HG03442 (cell line): Measurements from ENCODE around the gene RNF128.

Source experiments
- ATAC-seq: cut with Tn5 transposase; IDR thresholded peaks from one replicate; pipeline ENCODE4 v1.9.1; 2021; ENCODE audit warnings: mild to moderate bottlenecking, moderate library complexity; ENCODE audit not compliant: unreplicated experiment

RNF128 gene, protein sequence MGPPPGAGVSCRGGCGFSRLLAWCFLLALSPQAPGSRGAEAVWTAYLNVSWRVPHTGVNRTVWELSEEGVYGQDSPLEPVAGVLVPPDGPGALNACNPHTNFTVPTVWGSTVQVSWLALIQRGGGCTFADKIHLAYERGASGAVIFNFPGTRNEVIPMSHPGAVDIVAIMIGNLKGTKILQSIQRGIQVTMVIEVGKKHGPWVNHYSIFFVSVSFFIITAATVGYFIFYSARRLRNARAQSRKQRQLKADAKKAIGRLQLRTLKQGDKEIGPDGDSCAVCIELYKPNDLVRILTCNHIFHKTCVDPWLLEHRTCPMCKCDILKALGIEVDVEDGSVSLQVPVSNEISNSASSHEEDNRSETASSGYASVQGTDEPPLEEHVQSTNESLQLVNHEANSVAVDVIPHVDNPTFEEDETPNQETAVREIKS

DNA sequence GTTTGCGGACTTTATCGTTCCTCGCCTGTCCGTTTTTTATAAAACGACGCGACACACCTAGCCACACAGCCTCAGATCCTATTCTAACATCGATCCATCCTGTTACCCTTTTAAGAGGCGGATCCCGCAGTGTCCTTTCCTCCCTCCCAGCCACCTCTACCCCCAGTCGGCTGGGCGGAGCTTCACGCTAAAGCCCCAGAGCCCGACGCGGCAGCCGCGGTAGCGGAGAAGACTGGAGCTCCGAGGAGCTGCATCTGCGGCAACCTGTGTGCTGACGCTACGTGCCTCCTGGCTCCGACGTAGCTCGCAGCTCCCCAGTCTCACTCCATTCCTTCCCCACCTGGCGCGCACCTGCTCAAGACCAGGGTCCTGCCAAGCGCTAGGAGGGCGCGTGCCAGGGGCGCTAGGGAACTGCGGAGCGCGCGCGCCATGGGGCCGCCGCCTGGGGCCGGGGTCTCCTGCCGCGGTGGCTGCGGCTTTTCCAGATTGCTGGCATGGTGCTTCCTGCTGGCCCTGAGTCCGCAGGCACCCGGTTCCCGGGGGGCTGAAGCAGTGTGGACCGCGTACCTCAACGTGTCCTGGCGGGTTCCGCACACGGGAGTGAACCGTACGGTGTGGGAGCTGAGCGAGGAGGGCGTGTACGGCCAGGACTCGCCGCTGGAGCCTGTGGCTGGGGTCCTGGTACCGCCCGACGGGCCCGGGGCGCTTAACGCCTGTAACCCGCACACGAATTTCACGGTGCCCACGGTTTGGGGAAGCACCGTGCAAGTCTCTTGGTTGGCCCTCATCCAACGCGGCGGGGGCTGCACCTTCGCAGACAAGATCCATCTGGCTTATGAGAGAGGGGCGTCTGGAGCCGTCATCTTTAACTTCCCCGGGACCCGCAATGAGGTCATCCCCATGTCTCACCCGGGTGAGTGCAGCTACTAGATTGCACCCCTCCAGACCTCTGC, at the start of gene RNF128:
TSS of gene RNF128 (plus strand) at position 217 of the 953 bp plus-strand sequence. CDS start at position 430, 213 bp downstream.
- no peak for ATAC-seq

DNA sequence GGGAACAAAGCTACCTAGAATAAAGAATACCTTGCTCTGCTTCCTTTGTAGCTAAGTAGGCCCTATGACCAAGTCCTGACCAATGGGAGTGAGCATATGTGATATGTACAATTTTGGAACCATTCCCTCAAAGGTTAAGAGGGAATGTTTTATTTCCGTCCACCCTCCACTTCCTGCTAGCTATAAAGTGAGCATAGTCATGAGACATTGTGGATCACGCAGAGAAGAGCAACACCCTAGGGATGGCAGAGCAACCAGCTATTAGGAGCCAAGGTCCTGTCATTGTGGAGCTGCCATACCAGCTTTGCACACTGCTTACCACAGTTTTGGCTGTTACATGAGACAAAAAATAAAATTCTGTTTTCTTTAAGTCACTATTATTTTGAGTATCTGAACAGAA, 45.8 kb upstream of the RNF128 start:
- no peak for ATAC-seq

DNA sequence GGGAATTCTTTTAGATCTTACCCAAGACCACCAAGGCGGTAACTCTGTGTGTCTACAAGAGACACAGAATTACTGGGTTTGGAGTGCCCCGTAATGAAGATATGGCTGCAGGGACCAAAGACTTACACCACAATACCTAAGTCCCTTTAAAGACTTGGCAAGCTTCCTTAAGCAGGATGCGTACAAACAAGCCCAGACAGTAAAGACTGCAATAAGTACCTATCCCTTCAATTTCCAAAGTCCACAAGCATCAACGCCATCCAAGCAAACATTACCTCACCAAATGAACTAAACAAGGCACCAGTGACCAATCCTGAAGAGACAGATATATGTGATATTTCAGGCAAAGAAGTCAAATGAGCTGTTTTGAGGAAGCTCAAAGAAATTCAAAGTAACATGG, 42.3 kb upstream of the RNF128 start:
- ATAC-seq = no peak

DNA sequence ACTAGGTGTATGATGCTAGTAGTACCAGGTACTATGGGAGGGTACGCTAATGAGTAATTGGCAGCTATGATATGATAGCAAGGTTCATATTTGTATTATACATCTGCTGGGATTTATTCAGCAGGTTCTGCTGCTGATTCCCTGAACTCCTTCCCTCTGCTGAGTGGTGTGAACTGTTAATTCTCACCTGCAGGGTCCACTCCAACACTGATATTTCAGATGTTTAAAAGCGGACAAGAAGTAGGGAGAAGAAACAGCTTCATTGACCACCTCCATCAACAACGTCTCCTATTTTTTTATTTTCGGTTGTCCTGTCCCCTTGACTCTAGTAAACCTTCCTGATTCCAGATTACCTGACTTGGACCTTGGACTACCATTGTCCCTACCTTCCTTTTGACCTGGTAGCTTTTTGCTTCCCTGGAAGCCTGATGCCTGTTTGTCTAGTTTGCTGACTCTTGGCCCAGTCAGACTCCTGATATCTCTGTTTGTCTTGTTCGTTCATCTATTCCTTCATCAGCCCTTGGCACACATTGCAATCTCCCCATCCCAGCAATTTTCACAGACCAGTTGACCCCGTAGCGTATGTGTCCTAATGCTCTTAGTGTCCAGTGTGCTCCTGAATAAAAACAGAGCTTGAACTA, 34.0 kb upstream of the RNF128 start:
- ATAC-seq = no peak

DNA sequence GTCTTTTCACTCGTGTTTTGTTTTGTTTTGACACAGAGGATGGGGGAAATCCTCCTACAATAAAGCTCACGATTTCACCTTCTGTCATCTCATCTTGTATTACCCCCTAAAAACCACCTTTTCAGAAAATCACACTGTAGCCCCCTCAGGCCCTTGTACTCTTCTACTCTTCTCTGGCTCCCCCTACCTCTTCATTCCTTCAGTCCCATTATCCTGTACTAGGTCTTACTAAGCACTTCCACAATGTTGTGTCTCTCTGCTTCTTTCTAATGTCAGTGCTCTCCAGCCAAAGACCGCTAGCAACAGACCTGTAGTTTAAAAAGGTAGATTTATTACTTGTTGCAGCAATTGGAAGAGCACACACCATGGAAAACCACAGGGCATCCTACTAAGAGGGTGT, 30.0 kb upstream of the RNF128 start:
- no peak for ATAC-seq

DNA sequence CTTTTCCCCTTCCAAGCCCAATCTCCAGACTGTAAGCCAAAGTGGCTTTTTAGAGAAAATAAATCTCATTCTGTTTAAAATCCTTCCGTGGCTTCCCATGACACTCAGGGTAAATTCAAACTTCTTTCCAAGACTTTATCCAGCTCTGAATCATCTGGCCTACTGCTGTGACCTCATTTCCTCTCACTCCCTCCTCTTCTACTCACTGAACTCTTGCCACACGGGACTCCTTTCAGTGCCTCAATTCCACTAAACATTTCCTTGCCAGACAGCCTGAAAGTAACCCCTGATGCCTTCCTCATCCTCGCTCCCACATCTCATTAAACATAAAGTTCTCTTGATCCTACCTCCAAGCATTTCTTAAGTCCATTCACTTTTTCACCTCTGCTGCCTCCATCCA, 27.8 kb upstream of the RNF128 start:
- no peak for ATAC-seq

DNA sequence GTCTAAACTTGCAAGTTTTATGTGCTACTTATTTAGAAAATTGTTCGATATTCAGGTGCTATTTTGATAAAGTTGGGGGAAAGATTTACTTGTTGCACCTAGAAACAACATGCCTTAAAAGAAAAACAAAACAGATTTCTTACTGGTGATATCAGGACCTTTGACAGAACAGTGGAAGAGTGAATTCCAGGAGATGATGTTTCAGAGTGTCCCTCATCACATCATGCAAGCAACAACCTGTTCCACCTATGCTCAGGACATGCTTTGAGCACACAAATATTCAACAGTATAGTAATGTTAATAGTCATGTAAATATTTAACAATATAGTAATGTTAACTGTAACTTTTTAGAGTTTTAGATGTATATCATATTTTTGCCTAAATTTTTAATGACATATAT, 23.9 kb upstream of the RNF128 start:
- no peak for ATAC-seq

DNA sequence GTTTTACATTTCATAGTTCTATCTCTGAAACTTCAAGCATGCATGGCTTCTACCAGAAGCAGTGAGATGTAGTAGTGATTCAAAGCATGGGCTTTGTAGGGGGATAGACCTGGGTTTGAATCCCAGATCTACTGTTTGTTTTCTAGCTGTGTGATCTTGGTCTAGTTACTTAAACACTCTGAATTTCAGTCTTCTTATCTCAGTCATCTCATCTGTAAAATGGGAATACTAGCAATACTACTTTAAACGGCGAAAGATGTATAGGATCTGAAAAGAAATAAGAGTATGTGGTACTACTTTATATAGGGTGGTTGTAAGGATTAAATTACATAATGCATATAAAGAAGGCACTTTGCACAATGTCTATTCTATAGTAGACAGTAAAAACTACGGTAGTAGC, 20.0 kb upstream of the RNF128 start:
- no peak for ATAC-seq

DNA sequence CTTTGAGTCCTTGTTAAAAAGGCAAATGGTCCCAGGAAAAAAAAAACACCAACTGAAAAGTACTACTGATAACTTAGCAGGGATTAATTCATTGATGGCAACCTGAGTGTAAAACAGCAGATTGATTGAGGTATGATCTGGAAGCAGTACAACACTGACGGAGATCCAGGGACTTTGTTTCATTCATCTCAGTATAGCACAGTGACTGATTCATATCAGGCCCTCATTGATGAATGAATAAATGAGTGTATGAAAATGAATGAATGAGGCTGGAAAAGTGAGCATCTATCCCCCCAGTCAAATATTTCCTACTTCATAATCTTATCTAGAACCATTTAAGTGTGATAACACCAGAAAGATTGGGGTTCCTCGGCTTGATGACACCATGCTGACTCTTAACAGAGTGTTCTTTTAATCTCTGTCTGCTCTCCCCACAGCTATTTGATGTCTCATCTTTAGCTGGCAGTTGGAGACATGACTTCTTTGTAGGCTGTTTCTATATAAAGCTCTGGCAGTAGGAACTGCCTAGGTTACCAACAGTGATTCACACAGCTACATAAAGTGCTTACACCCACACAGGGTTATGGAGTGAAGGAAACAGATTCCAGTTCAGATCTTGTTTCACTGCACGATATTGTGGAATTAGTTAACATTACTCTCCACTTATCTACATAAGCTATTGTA, 18.6 kb upstream of the RNF128 start:
- no peak for ATAC-seq

DNA sequence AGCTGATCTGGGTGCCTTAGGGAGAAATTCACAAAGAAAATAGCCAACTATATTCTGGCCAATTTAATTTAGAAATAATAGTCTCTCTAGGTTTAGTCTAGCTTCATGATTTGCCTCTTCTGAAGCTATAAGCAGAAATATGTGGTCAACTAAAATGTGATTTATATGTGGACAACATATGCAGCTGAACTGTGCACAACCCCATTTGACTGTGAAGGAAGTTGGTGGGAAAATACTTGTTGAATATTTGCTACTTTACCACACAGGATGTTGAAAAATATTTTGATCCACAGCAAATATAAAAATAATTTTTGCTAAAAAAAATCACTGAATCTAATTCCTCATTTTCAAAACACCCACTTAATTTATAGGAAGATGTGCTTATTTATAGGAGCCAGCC, 15.7 kb upstream of the RNF128 start:
- ATAC-seq = no peak

DNA sequence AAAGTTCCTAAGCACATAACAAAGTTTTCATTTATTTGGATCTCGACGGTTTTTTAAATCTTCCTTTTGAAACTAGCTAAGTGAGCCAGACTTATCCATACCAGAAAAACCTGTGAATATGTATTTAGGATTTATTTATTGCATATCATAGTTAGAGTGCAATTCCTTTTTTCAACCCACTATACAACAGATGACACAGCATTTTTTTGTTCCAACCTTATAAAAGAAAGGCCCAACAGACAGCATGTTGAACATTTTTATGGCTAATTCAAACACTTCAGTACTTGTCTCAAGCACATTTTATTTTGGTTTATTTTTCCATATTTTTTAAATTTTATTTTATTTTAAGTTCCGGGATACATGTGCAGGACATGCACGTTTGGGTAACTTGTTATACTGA, 15.1 kb upstream of the RNF128 start:
- ATAC-seq = no peak

DNA sequence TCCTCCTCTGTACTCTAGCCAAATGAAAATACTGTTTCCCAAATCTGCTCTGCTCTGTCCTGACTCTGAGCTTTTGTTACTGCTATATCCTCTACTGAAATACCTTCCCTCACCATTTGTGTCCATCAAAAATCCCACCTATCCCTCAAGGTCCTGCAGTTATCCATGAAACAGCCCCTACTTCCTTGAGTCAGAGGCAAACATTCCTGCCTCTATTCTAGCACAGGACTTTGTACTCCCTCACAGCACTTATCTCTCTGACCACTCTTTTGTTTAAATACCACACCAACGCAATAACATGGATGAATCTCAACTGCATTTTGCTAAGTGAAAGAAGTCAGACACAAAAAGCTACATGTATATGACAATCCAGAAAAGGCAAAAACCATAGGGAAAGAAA, 10.5 kb upstream of the RNF128 start:
- ATAC-seq = no peak

DNA sequence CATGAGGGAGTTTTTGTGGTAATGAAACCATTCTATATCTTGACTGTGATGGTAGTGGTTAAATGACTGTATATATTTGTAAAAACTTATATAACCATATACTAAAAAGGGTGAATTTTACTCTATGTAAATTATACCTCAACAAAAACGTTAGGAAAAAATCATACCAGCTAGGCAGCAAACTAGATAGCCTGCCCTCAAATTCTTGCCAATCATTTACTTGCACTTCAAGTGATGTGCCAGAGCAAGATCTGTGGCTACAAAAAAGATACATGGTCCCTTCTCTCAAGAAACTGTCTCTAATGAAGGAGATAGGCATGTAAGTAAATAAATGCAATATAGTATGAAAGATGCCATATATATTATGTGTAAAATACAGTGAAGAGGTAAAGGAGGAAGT, 10.0 kb upstream of the RNF128 start:
- no peak for ATAC-seq

DNA sequence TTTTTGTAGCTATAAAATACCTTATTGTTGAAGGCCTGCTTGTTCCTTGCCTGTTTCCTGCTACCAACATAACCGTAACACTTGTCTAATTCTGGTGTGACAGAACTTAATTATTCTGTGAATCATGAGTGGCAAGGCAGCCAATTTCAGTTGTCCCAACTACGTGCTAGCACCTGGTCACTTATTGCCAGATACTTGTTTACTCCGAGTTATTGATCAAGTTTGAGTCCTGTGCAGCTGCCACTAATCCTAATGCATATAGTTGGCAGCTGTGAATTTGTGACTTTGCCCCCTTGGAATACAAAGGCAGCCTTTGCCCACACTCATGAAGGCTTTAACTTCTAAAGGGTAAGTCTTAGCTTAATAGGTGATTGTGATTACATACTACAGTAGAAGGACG, 7.8 kb upstream of the RNF128 start:
- ATAC-seq = no peak

DNA sequence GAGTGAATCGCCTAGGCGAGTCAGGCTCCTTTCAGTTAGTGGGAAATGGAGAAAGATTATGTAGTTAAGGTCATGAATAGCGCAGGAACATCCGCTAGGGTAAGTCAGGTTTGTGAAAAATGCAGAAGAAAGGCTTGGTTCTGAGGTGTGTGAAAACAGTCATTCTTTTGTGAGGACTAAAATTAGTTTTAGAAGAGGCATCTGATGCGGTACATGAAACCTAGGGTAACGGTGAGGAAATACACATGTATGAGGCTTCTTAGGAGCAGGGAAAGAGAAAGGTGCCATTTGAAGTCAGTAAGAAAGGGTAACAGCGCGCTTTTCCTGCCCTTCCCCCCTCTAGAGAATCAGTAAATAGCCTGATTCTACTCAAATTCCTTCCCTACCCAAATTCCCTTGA, 570 bp upstream of the RNF128 start:
- no peak for ATAC-seq

DNA sequence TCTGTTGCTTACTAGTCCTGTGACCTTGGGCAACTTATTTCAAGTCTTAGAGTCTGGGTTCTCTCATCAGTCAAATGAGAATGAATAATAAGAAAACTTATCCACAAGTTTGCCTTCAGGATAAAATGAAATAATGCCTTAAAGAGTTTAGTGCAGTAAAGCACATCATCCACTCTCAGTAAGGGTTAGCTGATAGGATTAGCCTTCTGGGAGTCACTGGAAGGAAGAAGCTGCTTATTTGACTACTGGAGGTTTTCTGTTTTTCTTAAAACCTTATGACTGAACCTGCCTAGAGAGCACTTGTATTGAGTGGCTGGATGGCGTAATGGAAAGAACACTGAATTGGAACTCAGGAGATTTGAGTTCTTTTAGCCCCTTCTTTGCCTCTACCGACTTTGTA, 1.8 kb downstream of the RNF128 start:
- ATAC-seq = no peak

DNA sequence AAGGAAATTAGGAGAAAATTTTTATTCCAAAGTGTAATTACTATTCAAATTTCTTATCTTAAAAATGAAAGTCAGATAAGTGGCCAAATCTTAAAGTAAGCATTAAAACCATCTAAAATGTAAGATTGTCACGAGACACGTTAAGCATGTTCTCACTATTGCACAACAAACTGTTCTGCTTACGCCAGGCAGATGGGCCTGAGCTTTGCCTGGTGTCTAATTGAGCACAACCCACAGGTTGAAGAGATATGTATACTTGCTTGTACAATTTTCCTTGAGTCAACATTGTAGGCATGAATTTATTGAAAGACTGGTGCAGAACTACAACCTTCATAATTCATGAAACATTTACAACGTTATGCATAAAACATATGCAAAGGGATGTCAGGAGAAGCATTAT, 3.9 kb downstream of the RNF128 start:
- no peak for ATAC-seq

DNA sequence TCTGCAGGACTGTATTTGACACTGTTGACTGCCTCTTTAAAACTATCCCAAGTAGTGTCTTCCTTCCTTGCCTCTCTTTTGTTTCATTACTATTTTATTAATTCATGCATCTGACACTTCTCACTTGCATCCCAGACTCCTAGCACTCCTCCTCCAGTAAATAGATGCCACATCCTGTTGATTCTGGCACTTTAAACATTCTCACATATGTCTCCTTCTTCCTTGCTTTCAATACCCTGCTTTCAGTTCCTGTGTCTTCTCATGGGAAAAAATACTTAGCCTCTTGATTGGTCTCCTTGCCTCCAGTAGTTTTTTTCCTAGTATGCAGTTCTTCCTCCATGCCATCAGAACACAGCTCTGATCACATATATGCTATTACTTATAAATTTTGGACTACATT, 5.1 kb downstream of the RNF128 start:
- ATAC-seq = no peak

DNA sequence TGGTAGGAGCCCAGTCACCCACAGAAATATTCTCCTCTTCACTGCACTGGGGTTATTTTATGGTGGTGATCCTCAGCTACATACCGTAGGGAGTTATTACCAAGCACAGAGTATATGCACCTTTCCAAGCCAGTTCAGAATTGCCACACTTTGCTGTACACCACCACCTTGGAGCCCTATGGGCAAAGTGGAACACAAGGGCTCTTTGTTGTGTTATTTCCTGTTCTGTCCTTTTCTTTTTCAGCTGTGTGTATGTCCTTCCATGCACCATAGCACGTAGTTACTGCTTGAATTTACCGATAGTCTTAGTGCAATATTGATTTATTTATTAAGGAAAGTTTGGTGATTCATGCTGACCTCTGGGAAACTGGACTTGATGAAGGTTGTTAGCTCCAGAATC, 8.3 kb downstream of the RNF128 start:
- no peak for ATAC-seq

DNA sequence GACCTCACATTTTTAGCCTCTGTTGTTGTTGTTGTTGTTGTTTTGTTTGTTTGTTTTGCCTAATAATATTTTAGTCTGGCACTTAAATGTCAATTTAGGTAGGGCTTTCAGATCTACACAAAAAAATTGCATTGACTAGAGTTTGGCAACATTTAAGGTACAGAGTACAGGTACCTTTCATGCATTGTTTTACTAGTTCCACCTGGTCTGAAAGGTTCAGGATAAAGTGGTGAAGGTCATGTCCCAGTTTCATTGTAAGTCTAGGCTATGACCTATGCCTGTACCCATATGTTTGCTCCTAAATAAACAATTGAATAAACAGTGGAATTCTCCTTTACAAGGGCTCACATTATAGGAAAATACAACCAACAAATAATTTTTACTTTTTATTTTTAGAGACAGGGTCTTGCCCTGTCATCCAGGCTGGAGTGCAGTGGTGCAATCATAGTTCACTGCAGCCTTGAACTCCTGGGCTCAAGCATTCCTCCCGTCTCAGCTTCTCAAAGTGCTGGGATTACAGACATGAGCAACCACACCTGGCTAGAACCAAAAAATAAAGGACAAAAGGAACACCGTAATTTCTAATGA, 13.8 kb downstream of the RNF128 start:
- ATAC-seq = no peak

DNA sequence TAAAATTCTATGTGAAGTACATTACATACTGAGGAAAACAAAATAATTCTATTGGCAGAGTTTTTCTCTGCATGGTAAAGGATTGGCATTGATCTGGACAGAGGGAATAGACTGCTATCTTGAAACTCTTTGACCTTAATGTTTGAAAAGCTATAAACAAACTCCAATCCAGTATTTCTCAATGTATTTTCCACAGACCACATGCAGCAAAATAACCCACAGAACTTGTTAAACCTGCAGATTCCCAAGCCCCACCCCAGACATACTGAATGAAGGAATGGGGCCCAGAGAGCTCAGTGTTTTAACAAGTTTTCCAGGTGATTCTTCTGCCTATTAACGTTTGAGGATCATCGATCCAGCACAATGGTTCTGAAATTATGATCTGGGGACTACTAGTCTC, 15.7 kb downstream of the RNF128 start:
- ATAC-seq = no peak
